SK-MEL-5 (cell line): ENCODE data around the gene IL19. TPM values are rescaled to one million over a fixed set of nuclear protein-coding genes. Genes with fewer than 3 reads are reported as not detected.
"Not testable (repeated sequence)": the region's sequence is repeated elsewhere in the genome, so short reads cannot be mapped to it uniquely, and the experiment has no call there.

Experiments used
- DNase-seq: peaks from one replicate; pipeline ENCODE4 v3.0.0-alpha.2; 2016; ENCODE audit warnings: low read depth, low spot score
- in situ Hi-C: cut with HindIII; loops from 2 replicates; pipeline ENCODE4 v1.10.0; 2016; ENCODE audit warnings: low sequenced_read_pairs, high pct_unique_total_duplicates, low pct_unique_long_range_greater_than_20kb
- total RNA-seq: library from RNA; depleted of rRNA; stranded (reverse); fragments of >200 nt; shearing (Covaris generic); gene quantifications from 2 replicates; pipeline ENCODE4 v1.2.3, GENCODE V29; 2014

Gene IL19
- total RNA-seq, 1 experiment from 2014 or later = 0.26 TPM

GRCh38 chr1:206766251-206766856 is 4.2 kb upstream of the IL19 start:
- DNase-seq = no peak
- in situ Hi-C loops = no loop called here

- in situ Hi-C loops = no loop called here
- peak; percentile 25 for DNase-seq
Observed at GRCh38 chr1:206768472-206769303, 1.9 kb upstream of the IL19 start.

- DNase-seq = no peak
- in situ Hi-C loops = no loop called here
Observed at GRCh38 chr1:206769304-206769731, 1.3 kb upstream of the IL19 start.

- in situ Hi-C loops = no loop called here
- DNase-seq = no peak
Observed at GRCh38 chr1:206771338-206771692, 742 bp downstream of the IL19 start.

- DNase-seq = no peak
- in situ Hi-C loops = no loop called here
Observed at GRCh38 chr1:206772243-206772937, 1.8 kb downstream of the IL19 start, which contains the start of gene IL10. Gene IL10, minus strand, starts transcription at chr1:206772494. Its CDS starts 59 bp downstream, at chr1:206772435.

GRCh38 chr1:206774093-206774492 is 3.5 kb downstream of the IL19 start:
- in situ Hi-C loops = no loop called here
- DNase-seq = no peak

GRCh38 chr1:206776229-206776628 is 5.7 kb downstream of the IL19 start:
- no peak for DNase-seq

GRCh38 chr1:206778031-206778430 is 7.5 kb downstream of the IL19 start:
- in situ Hi-C loops = no loop called here
- DNase-seq = no peak

More at GRCh38 chr1:206776229-206776628, 5.7 kb downstream of the IL19 start:
- in situ Hi-C loops = no loop called here

- DNase-seq, in situ Hi-C loops: not testable (repeated sequence)
Observed at GRCh38 chr1:206778911-206779310, 8.3 kb downstream of the IL19 start.

GRCh38 chr1:206779638-206780037 is 9.1 kb downstream of the IL19 start:
- in situ Hi-C loops = no loop called here

GRCh38 chr1:206782448-206782847 is 11.9 kb downstream of the IL19 start:
- in situ Hi-C loops = no loop called here
- no peak for DNase-seq

More at GRCh38 chr1:206779638-206780037, 9.1 kb downstream of the IL19 start:
- no peak for DNase-seq

GRCh38 chr1:206783506-206783905 is 12.9 kb downstream of the IL19 start:
- in situ Hi-C loops = no loop called here
- no peak for DNase-seq

- DNase-seq = no peak
- in situ Hi-C loops = no loop called here
Observed at GRCh38 chr1:206784471-206784903, 13.9 kb downstream of the IL19 start.

- in situ Hi-C loops = no loop called here
- no peak for DNase-seq
Observed at GRCh38 chr1:206785182-206785765, 14.7 kb downstream of the IL19 start.

GRCh38 chr1:206786212-206786886 is 15.8 kb downstream of the IL19 start:
- in situ Hi-C loops = no loop called here
- no peak for DNase-seq

- DNase-seq = no peak
- in situ Hi-C loops = no loop called here
Observed at GRCh38 chr1:206787891-206788290, 17.3 kb downstream of the IL19 start.

GRCh38 chr1:206788487-206789050 is 18.0 kb downstream of the IL19 start:
- DNase-seq = no peak
- in situ Hi-C loops = no loop called here
